NCI-H345 treated with DMSO at 0.1 percent for 48 hours (cell line): ENCODE results near the gene GOLPH3.
"Not testable (repeated sequence)": the region's sequence is repeated elsewhere in the genome, so short reads cannot be mapped to it uniquely, and the experiment has no call there.

Experiments
- DNase-seq: peaks from one replicate; lab custom pipeline; 2025; ENCODE audit not compliant: unreplicated experiment; lab: John Stamatoyannopoulos, UW

Gene GOLPH3

GRCh38 chr5:32174011-32174870 lies at the start of gene GOLPH3:
Gene GOLPH3, minus strand, starts transcription at chr5:32174319. Its CDS starts 285 bp downstream, at chr5:32174034.
- peak; percentile 68 for DNase-seq

GRCh38 chr5:32222723-32223470 lies 48.8 kb upstream of the GOLPH3 start:
- peak; percentile 63 for DNase-seq

- DNase-seq, result peak; percentile 32
These were observed 43.8 kb upstream of the GOLPH3 start for GRCh38 chr5:32217886-32218396.

GRCh38 chr5:32214344-32214743 lies 40.2 kb upstream of the GOLPH3 start:
- DNase-seq, result not testable (repeated sequence)

GRCh38 chr5:32210151-32210550 lies 36.0 kb upstream of the GOLPH3 start:
- DNase-seq, result no peak

- not testable (repeated sequence) for DNase-seq
These were observed 34.7 kb upstream of the GOLPH3 start for GRCh38 chr5:32208837-32209236.

- no peak for DNase-seq
These were observed 33.2 kb upstream of the GOLPH3 start for GRCh38 chr5:32207355-32207634.

GRCh38 chr5:32206509-32207354 lies 32.6 kb upstream of the GOLPH3 start:
- no peak for DNase-seq

- DNase-seq, result no peak
These were observed 31.9 kb upstream of the GOLPH3 start for GRCh38 chr5:32206053-32206452.

- no peak for DNase-seq
These were observed 28.3 kb upstream of the GOLPH3 start for GRCh38 chr5:32202394-32202793.

- no peak for DNase-seq
These were observed 27.1 kb upstream of the GOLPH3 start for GRCh38 chr5:32201122-32201753.

- no peak for DNase-seq
These were observed 22.9 kb upstream of the GOLPH3 start for GRCh38 chr5:32197032-32197431.

- no peak for DNase-seq
These were observed 21.1 kb upstream of the GOLPH3 start for GRCh38 chr5:32195265-32195664.

- peak; percentile 98 for DNase-seq
These were observed 19.5 kb upstream of the GOLPH3 start for GRCh38 chr5:32193591-32193990.

GRCh38 chr5:32190095-32190494 lies 16.0 kb upstream of the GOLPH3 start:
- DNase-seq, result no peak

- DNase-seq, result no peak
These were observed 13.6 kb upstream of the GOLPH3 start for GRCh38 chr5:32187675-32188074.

- DNase-seq, result no peak
These were observed 8.4 kb upstream of the GOLPH3 start for GRCh38 chr5:32182463-32183063.

- peak; percentile 58 for DNase-seq
These were observed 680 bp downstream of the GOLPH3 start for GRCh38 chr5:32173267-32174010.

GRCh38 chr5:32172923-32173266 lies 1.2 kb downstream of the GOLPH3 start:
- peak; percentile 57 for DNase-seq
